H1 (cell line): Measurements from ENCODE around the gene PRKCH.

Experiments used
- EP300 ChIP-seq, 2 experiments: IDR thresholded peaks; 1 replicate in 1 of 2; 2 replicates in 1 of 2; pipeline ENCODE4 v1.6.1; 2011 to 2012; ENCODE audit warnings: low read depth in 2 of 2, low read length in 2 of 2, mild to moderate bottlenecking in 2 of 2, borderline replicate concordance in 1 of 2, inconsistent platforms in 1 of 2, moderate library complexity in 1 of 2
- EZH2 ChIP-seq: fragments of 200-600 bp; sonication (generic); IDR thresholded peaks from 2 replicates; pipeline ENCODE4 v1.7.1; 2012; ENCODE audit warnings: low read depth, mild to moderate bottlenecking, moderate library complexity, low read length, inconsistent platforms; ENCODE audit not compliant: severe bottlenecking
- JUND ChIP-seq: IDR thresholded peaks from 2 replicates; pipeline ENCODE4 v1.6.1; 2011; ENCODE audit warnings: mild to moderate bottlenecking, improper control_type of control experiment, low read length
- POLR2A ChIP-seq, 2 experiments: IDR thresholded peaks; 1 replicate in 1 of 2; 2 replicates in 1 of 2; pipeline ENCODE4 v1.6.1; 2011; ENCODE audit warnings: low read depth in 2 of 2, low read length in 2 of 2, mild to moderate bottlenecking in 2 of 2; ENCODE audit errors: control extremely low read depth in 1 of 2
- POLR2AphosphoS5 ChIP-seq: IDR thresholded peaks from 2 replicates; pipeline ENCODE4 v1.6.1; 2011; ENCODE audit warnings: low read depth, low read length
- SIN3A ChIP-seq, 2 experiments: IDR thresholded peaks in 1 of 2; conservative IDR thresholded peaks in 1 of 2; 2 replicates each; pipeline ENCODE4 v1.6.1; 2011 to 2012; ENCODE audit warnings: low read length in 2 of 2, improper control_type of control experiment in 1 of 2, low read depth in 1 of 2, mild to moderate bottlenecking in 1 of 2
- TAF1 ChIP-seq: IDR thresholded peaks from 2 replicates; pipeline ENCODE4 v1.6.1; 2011; ENCODE audit warnings: mild to moderate bottlenecking, low read depth, low read length
- TAF7 ChIP-seq: optimal IDR thresholded peaks from 2 replicates; pipeline ENCODE3; 2011; ENCODE audit warnings: low read depth, mild to moderate bottlenecking, inconsistent platforms, low read length, moderate library complexity, borderline replicate concordance
- TF ChIP-seq, protein P1 (sequence below), 3 experiments: IDR thresholded peaks; 1 replicate in 2 of 3; 2 replicates in 1 of 3; pipeline versions ENCODE4 v1.5.1 to v1.6.1; 2011; ENCODE audit warnings: low read length in 3 of 3, mild to moderate bottlenecking in 3 of 3, inconsistent platforms in 2 of 3, low read depth in 1 of 3, moderate library complexity in 1 of 3; ENCODE audit not compliant: insufficient read depth in 1 of 3; ENCODE audit errors: control extremely low read depth in 1 of 3
- TF ChIP-seq, protein P2 (sequence below): IDR thresholded peaks from 2 replicates; pipeline ENCODE4 v1.6.1; 2012; ENCODE audit warnings: low read length, inconsistent platforms

DNA sequence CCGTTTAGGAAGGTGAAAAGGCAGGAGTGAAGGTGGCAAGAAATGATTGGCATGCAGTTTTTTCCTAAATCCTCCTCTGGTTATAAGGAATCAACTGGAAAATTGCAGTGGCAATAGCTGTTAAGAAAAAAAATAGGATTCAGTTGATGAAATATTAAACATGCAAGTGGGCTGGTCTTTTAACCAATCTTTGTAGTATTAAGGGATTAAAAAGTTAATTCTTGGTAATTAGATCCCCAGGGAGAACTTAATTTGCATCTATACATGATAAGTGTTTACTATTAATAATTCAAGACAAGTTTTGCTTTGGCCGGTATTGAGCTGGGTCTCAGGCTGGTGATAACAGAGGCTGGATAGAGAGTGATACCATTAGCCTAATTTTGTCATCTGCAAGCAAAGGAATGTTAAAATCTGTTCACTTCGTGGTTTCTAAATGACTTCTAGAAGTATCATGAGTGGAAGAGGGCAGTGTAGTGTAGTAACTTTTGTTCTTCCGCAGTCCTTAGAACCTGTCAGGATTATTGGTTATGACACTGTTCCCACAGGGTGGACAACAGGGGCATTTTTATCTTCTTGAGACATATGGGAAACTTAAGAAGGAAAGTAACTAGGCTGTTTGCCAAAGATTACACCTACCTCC lies 118.5 kb downstream of the PRKCH start:
- no peak for TF ChIP-seq SIN3A (conservative IDR thresholded peaks at IDR 0.05 in 1 of 2, IDR thresholded peaks at IDR 0.05 in 1 of 2; ENCODE audit: low read depth in 1 of 2, low read length in 2 of 2)
- no peak for TF ChIP-seq TAF1
- TF ChIP-seq, protein P1, sequence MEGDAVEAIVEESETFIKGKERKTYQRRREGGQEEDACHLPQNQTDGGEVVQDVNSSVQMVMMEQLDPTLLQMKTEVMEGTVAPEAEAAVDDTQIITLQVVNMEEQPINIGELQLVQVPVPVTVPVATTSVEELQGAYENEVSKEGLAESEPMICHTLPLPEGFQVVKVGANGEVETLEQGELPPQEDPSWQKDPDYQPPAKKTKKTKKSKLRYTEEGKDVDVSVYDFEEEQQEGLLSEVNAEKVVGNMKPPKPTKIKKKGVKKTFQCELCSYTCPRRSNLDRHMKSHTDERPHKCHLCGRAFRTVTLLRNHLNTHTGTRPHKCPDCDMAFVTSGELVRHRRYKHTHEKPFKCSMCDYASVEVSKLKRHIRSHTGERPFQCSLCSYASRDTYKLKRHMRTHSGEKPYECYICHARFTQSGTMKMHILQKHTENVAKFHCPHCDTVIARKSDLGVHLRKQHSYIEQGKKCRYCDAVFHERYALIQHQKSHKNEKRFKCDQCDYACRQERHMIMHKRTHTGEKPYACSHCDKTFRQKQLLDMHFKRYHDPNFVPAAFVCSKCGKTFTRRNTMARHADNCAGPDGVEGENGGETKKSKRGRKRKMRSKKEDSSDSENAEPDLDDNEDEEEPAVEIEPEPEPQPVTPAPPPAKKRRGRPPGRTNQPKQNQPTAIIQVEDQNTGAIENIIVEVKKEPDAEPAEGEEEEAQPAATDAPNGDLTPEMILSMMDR (IDR thresholded peaks at IDR 0.05; ENCODE audit: control extremely low read depth in 1 of 3, insufficient read depth in 1 of 3, low read depth in 1 of 3, low read length in 3 of 3): no peak
- no peak for TF ChIP-seq EZH2
- TF ChIP-seq JUND: no peak
- no peak for TF ChIP-seq TAF7
- no peak for TF ChIP-seq EP300 (IDR thresholded peaks at IDR 0.05; ENCODE audit: borderline replicate concordance in 1 of 2, low read depth in 2 of 2, low read length in 2 of 2)
- TF ChIP-seq, protein P2, sequence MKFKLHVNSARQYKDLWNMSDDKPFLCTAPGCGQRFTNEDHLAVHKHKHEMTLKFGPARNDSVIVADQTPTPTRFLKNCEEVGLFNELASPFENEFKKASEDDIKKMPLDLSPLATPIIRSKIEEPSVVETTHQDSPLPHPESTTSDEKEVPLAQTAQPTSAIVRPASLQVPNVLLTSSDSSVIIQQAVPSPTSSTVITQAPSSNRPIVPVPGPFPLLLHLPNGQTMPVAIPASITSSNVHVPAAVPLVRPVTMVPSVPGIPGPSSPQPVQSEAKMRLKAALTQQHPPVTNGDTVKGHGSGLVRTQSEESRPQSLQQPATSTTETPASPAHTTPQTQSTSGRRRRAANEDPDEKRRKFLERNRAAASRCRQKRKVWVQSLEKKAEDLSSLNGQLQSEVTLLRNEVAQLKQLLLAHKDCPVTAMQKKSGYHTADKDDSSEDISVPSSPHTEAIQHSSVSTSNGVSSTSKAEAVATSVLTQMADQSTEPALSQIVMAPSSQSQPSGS: no peak
- TF ChIP-seq POLR2AphosphoS5: no peak
- no peak for TF ChIP-seq POLR2A (IDR thresholded peaks at IDR 0.05; ENCODE audit: control extremely low read depth in 1 of 2, low read depth in 2 of 2, low read length in 2 of 2)
